Lower lobe of right lung (tissue), 2 donors: ENCODE measurements around the gene CYSLTR2. TPM values are rescaled to one million over a fixed set of nuclear protein-coding genes. Genes with fewer than 3 reads are reported as not detected.
"Not testable (repeated sequence)": the region's sequence is repeated elsewhere in the genome, so short reads cannot be mapped to it uniquely, and the experiment has no call there.

Experiments
- ATAC-seq, 2 donors: fragments of 200-7000 bp; cut with Tn5 transposase; one replicate each; pipeline ENCODE4 v1.9.1; 2020 to 2022; ENCODE audit warnings: mild to moderate bottlenecking in 2 of 2, moderate library complexity in 2 of 2
- DNase-seq: peaks from one replicate; pipeline ENCODE4 v3.0.0-alpha.2; 2020
- H3K27ac ChIP-seq: fragments of 200-600 bp; one replicate; pipeline ENCODE4 v1.8.0; 2022
- H3K27me3 ChIP-seq: fragments of 200-600 bp; one replicate; pipeline ENCODE4 v1.8.0; 2022; ENCODE audit warnings: low read depth
- H3K36me3 ChIP-seq: fragments of 200-600 bp; one replicate; pipeline ENCODE4 v1.8.0; 2022; ENCODE audit warnings: mild to moderate bottlenecking
- H3K4me1 ChIP-seq: fragments of 200-600 bp; one replicate; pipeline ENCODE4 v1.8.0; 2022
- H3K4me3 ChIP-seq: fragments of 200-600 bp; one replicate; pipeline ENCODE4 v1.8.0; 2022; ENCODE audit warnings: mild to moderate bottlenecking
- H3K9me3 ChIP-seq: fragments of 200-600 bp; one replicate; pipeline ENCODE4 v1.8.0; 2022
- CTCF ChIP-seq: fragments of 200-600 bp; IDR thresholded peaks from one replicate; pipeline ENCODE4 v1.8.0; 2022; ENCODE audit warnings: antibody characterized with exemption, mild to moderate bottlenecking
- intact Hi-C: fragments of 100-400 bp; cut with DNase I; formaldehyde crosslinking; loops from one replicate; pipeline ENCODE4 v1.11.0; 2022
- total RNA-seq: library from RNA; stranded (reverse); fragmentation: NEBNext Ultra II Directional; extraction: Animal tissue kit (Norgen Biotek cat#: 25700); gene quantifications from one replicate; pipeline ENCODE4 v1.2.1, GENCODE V29; 2021
- donor health status: DM: no; HTN: yes; CAD: no; lungs with severe emphysema.

The CYSLTR2 gene
- total RNA-seq, 1 donor from 2014 or later, result 2.6 TPM

- Histone ChIP-seq H3K36me3 (no peaks in the 10 kb centered on the region), H3K4me1 (no peaks in the 10 kb centered on the region), H3K9me3 (no peaks in the 10 kb centered on the region), H3K27me3 (no peaks in the 10 kb centered on the region), H3K27ac (peak overlapping the region; percentile 66), H3K4me3 (no peak overlapping the region)
- DNase-seq (no peak), ATAC-seq (peak; percentile 83 to 89)
- TF ChIP-seq CTCF, result no peak
- intact Hi-C loops, result no loop called here
Measured at GRCh38 chr13:48660361-48661076, 6.8 kb downstream of the CYSLTR2 start.

GRCh38 chr13:48661107-48661506 is 7.4 kb downstream of the CYSLTR2 start:
- intact Hi-C loops, result no loop called here
- no peak for ATAC-seq
- Histone ChIP-seq H3K9me3 (peaks cover 4% of the 10 kb centered on the region), H3K27me3 (no peaks in the 10 kb centered on the region), H3K4me1 (no peaks in the 10 kb centered on the region), H3K27ac (no peak overlapping the region), H3K36me3 (no peaks in the 10 kb centered on the region), H3K4me3 (no peak overlapping the region)
- no peak for TF ChIP-seq CTCF
- no peak for DNase-seq

GRCh38 chr13:48662226-48662625 is 8.5 kb downstream of the CYSLTR2 start:
- ATAC-seq (no peak), DNase-seq (no peak)
- Histone ChIP-seq H3K36me3 (no peaks in the 10 kb centered on the region), H3K27ac (no peak overlapping the region), H3K27me3 (no peaks in the 10 kb centered on the region), H3K4me3 (no peak overlapping the region), H3K4me1 (no peaks in the 10 kb centered on the region), H3K9me3 (peaks cover 13% of the 10 kb centered on the region)
- intact Hi-C loops, result no loop called here
- no peak for TF ChIP-seq CTCF

- peaks cover 25% of the 10 kb centered on the region for H3K9me3 ChIP-seq
- intact Hi-C loops, result no loop called here
- H3K36me3 ChIP-seq, result no peaks in the 10 kb centered on the region
- H3K27ac ChIP-seq, result no peak overlapping the region
- ATAC-seq (no peak), DNase-seq (no peak)
- no peaks in the 10 kb centered on the region for H3K4me1 ChIP-seq
- H3K4me3 ChIP-seq, result no peak overlapping the region
- no peak for TF ChIP-seq CTCF
- no peaks in the 10 kb centered on the region for H3K27me3 ChIP-seq
Measured at GRCh38 chr13:48667136-48667535, 13.4 kb downstream of the CYSLTR2 start.

- intact Hi-C loops, H3K27me3 ChIP-seq, DNase-seq, H3K4me3 ChIP-seq, ATAC-seq, H3K4me1 ChIP-seq, H3K27ac ChIP-seq, H3K36me3 ChIP-seq: not testable (repeated sequence)
- H3K9me3 ChIP-seq, result peaks cover 17% of the 10 kb centered on the region
Measured at GRCh38 chr13:48671421-48671820, 17.7 kb downstream of the CYSLTR2 start.

- no peak for TF ChIP-seq CTCF
- Histone ChIP-seq H3K27me3 (no peaks in the 10 kb centered on the region), H3K9me3 (peaks cover 11% of the 10 kb centered on the region), H3K4me3 (no peak overlapping the region), H3K27ac (no peak overlapping the region), H3K36me3 (no peaks in the 10 kb centered on the region), H3K4me1 (no peaks in the 10 kb centered on the region)
- intact Hi-C loops, result no loop called here
- no peak for DNase-seq
- ATAC-seq, result no peak
Measured at GRCh38 chr13:48675247-48675646, 21.5 kb downstream of the CYSLTR2 start.
